BE2C (cell line): Measurements from ENCODE around the gene CLDN20.

Source experiments
- DNase-seq: peaks from one replicate; pipeline ENCODE4 v3.0.0-alpha.2; 2020
- H3K27me3 ChIP-seq: fragments of 250-450 bp; sonication (Bioruptor Pico); 2 replicates; pipeline ENCODE4 v1.5.1; 2020; ENCODE audit warnings: mild to moderate bottlenecking
- H3K36me3 ChIP-seq: fragments of 250-450 bp; sonication (Bioruptor Pico); 2 replicates; pipeline ENCODE4 v1.5.1; 2020; ENCODE audit warnings: mild to moderate bottlenecking
- H3K4me1 ChIP-seq: fragments of 250-450 bp; sonication (Bioruptor Pico); 2 replicates; pipeline ENCODE4 v1.5.1; 2020
- H3K4me3 ChIP-seq: 2 replicates; pipeline ENCODE4 v1.5.1; 2011; ENCODE audit warnings: low read depth, low read length
- H3K9me3 ChIP-seq: fragments of 250-450 bp; sonication (Bioruptor Pico); 2 replicates; pipeline ENCODE4 v1.5.1; 2020
- TF ChIP-seq, protein P1 (sequence below): IDR thresholded peaks from 2 replicates; pipeline ENCODE4 v1.5.1; 2012; ENCODE audit warnings: mild to moderate bottlenecking, low read depth, low read length

CLDN20 gene

DNA sequence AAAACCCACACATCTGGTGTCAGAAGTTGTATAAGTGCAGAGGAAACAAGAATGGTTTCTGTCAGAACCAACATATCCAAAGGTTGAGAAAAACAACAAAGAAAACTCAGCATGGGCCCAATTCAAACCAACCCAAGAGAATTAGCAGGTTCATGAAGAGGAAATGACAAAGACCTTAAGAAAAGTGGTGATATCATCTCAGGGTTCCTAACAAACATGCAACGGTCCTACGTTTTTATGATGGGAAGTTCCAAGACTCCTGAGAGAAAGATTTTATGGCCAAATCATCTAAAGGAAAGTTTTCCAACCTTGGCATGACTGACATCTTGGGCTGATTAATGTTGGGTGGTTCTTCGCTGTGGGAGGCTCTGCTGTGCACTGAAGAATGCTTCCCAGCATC lies 27.5 kb downstream of the CLDN20 start:
- H3K36me3 ChIP-seq, result peaks cover 24% of the 10 kb centered on the region
- TF ChIP-seq, protein P1, sequence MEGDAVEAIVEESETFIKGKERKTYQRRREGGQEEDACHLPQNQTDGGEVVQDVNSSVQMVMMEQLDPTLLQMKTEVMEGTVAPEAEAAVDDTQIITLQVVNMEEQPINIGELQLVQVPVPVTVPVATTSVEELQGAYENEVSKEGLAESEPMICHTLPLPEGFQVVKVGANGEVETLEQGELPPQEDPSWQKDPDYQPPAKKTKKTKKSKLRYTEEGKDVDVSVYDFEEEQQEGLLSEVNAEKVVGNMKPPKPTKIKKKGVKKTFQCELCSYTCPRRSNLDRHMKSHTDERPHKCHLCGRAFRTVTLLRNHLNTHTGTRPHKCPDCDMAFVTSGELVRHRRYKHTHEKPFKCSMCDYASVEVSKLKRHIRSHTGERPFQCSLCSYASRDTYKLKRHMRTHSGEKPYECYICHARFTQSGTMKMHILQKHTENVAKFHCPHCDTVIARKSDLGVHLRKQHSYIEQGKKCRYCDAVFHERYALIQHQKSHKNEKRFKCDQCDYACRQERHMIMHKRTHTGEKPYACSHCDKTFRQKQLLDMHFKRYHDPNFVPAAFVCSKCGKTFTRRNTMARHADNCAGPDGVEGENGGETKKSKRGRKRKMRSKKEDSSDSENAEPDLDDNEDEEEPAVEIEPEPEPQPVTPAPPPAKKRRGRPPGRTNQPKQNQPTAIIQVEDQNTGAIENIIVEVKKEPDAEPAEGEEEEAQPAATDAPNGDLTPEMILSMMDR, result no peak
- H3K9me3 ChIP-seq, result no peaks in the 10 kb centered on the region
- no peak overlapping the region for H3K4me3 ChIP-seq
- no peaks in the 10 kb centered on the region for H3K27me3 ChIP-seq
- no peak for DNase-seq
- H3K4me1 ChIP-seq, result no peaks in the 10 kb centered on the region

DNA sequence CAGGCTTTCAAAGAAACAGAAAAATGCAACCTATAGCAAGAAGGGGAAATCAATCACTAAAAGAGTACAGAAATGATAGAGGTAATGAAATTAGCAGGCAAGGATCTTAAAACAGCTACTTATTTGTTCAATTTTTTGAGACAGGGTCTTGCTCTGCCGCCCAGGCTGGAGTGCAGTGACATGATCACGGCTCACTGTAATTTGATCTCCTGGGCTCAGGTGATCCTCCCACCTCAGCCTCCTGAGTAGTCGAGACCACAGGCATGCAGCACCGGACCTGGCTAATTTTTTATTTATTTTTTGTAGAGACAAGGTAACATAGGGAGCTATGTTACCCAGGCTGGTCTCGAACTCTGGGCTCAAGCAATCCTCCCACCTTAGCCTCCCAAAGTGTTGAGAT lies 28.9 kb downstream of the CLDN20 start:
- TF ChIP-seq, protein P1, result no peak
- Histone ChIP-seq H3K4me1 (no peaks in the 10 kb centered on the region), H3K4me3 (no peak overlapping the region), H3K9me3 (no peaks in the 10 kb centered on the region), H3K36me3 (peaks cover 36% of the 10 kb centered on the region), H3K27me3 (no peaks in the 10 kb centered on the region)
- DNase-seq, result no peak

DNA sequence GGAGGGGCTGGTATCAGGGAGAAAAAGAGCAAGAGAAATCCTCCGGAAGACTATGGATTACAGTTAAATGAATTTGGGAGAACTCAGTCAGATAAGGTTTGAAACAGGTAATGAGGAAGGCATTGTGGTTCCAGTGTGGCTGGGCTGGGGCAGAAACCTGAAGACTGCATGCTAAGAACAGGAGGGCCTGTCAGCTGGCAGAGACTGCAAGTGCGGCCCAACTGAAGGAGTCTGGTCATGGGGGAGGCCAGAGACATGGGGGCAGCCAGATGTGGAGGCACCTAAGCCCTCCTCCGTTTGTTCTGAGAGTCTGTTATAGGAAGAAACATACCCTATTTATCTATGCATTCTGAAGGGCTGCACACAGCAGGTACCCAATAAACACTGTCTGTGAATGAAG lies 33.9 kb downstream of the CLDN20 start:
- no peaks in the 10 kb centered on the region for H3K4me1 ChIP-seq

DNA sequence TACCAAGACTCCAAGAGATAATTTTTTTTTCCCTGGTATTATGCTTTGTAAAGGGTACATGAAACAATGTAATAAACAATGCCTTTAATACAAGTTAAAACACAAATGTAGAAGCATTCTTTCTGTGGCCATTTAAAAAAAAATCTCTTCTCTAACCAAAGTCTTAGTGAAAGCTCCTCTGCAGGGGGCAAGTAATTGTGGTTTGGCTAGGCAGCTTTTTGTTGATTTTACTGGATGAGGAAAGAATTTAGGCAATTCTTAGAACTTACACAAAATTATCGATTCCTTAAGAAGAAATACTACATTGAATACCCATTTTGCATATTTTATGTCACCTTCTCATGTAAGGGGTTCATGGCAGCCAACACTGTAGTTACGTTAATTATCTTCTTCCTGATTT lies 38.1 kb downstream of the CLDN20 start:
- TF ChIP-seq, protein P1, result no peak

More for the DNA sequence above, 33.9 kb downstream of the CLDN20 start:
- no peak for DNase-seq
- Histone ChIP-seq H3K4me3 (no peak overlapping the region), H3K36me3 (peaks cover 38% of the 10 kb centered on the region), H3K9me3 (no peaks in the 10 kb centered on the region), H3K27me3 (no peaks in the 10 kb centered on the region)
- TF ChIP-seq, protein P1, result no peak

DNA sequence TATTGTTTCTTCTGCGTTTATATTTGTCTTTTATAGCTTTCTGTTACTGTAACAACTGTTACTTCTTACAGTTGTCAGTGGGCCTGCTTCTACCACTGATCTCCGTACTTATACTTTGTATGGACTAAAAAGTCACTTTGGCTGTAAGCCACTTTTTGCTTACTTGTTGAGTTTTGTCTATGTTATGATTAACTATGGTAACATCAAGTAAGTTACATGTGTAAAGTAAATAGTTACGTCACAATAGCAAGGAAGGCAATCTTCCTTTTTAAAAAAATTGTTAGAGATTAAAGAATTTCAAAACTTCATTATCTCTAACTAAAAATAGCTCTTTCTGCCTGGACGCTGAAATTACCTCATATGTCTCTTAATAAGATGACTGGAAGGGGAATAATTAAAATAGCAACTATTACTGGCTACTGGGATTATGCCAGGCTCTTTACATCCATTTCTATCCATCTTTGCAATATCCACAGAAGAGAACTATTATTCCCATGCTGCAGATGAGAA lies 39.6 kb downstream of the CLDN20 start:
- Histone ChIP-seq H3K36me3 (peaks cover 27% of the 10 kb centered on the region), H3K4me1 (no peaks in the 10 kb centered on the region), H3K4me3 (no peak overlapping the region), H3K9me3 (no peaks in the 10 kb centered on the region), H3K27me3 (no peaks in the 10 kb centered on the region)
- DNase-seq, result no peak
- TF ChIP-seq, protein P1, result no peak

More for the DNA sequence above, 38.1 kb downstream of the CLDN20 start:
- no peak for DNase-seq
- Histone ChIP-seq H3K27me3 (no peaks in the 10 kb centered on the region), H3K4me1 (no peaks in the 10 kb centered on the region), H3K36me3 (peaks cover 25% of the 10 kb centered on the region), H3K4me3 (no peak overlapping the region), H3K9me3 (no peaks in the 10 kb centered on the region)

DNA sequence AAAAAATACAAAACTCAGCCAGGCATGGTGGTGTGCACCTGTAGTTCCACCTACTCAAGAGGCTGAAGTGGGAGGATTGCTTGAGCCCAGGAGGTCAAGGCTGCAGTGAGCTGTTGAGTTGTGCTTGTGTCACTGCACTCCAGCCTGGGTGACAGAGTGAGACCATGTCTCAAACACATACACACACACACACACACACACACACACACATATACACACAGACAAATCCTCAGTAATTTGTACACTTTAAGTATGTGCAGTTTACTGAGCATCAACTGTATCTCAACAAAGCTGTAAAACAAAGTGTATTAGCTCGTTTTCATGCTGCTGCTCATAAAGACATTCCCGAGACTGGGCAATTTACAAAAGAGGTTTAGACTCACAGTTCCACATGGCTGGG lies 43.1 kb downstream of the CLDN20 start:
- TF ChIP-seq, protein P1, result no peak
- Histone ChIP-seq H3K27me3 (no peaks in the 10 kb centered on the region), H3K9me3 (no peaks in the 10 kb centered on the region), H3K4me3 (no peak overlapping the region), H3K36me3 (peaks cover 37% of the 10 kb centered on the region), H3K4me1 (no peaks in the 10 kb centered on the region)
- DNase-seq, result no peak
